GM18951 (cell line): Measurements from ENCODE around the gene NTHL1.
A peak's percentile ranks its signal among the peaks of the same experiment; 100 is the strongest.

Source experiments
- POLR2A ChIP-seq: IDR thresholded peaks from 4 replicates; pipeline ENCODE4 v1.6.1; 2011; ENCODE audit warnings: mild to moderate bottlenecking; ENCODE audit not compliant: insufficient read length, insufficient read depth; ENCODE audit errors: extremely low read depth
- in situ Hi-C: fragments of 300-500 bp; cut with MboI; formaldehyde crosslinking; loops from one replicate; pipeline ENCODE4 v1.12.0; 2022; ENCODE audit warnings: low sequenced_read_pairs, mixed read lengths, inconsistent platforms; ENCODE audit not compliant: unreplicated experiment

The NTHL1 gene

GRCh38 chr16:1997494-1998359 lies 49.9 kb downstream of the NTHL1 start:
- no peak for TF ChIP-seq POLR2A
- in situ Hi-C loops = no loop called here

- no peak for TF ChIP-seq POLR2A
- in situ Hi-C loops = no loop called here
These were observed 53.9 kb downstream of the NTHL1 start for GRCh38 chr16:1993731-1994131.

GRCh38 chr16:1992704-1993317 lies 54.8 kb downstream of the NTHL1 start:
- in situ Hi-C loops = no loop called here

GRCh38 chr16:1991948-1992703 lies 55.5 kb downstream of the NTHL1 start:
- in situ Hi-C loops = no loop called here

More at GRCh38 chr16:1992704-1993317, 54.8 kb downstream of the NTHL1 start:
- TF ChIP-seq POLR2A = no peak

GRCh38 chr16:1991588-1991947 lies 56.1 kb downstream of the NTHL1 start:
- in situ Hi-C loops = no loop called here
- no peak for TF ChIP-seq POLR2A

More at GRCh38 chr16:1991948-1992703, 55.5 kb downstream of the NTHL1 start:
- peak; percentile 68 for TF ChIP-seq POLR2A

GRCh38 chr16:1991135-1991551 lies 56.5 kb downstream of the NTHL1 start:
- TF ChIP-seq POLR2A = peak; percentile 36
- in situ Hi-C loops = no loop called here

GRCh38 chr16:1990351-1991134 lies 57.1 kb downstream of the NTHL1 start:
- in situ Hi-C loops = no loop called here
- no peak for TF ChIP-seq POLR2A

GRCh38 chr16:1990101-1990350 lies 57.6 kb downstream of the NTHL1 start:
- in situ Hi-C loops = no loop called here
- TF ChIP-seq POLR2A = no peak
